Measurements from ENCODE around the gene RHOU.

DNA sequence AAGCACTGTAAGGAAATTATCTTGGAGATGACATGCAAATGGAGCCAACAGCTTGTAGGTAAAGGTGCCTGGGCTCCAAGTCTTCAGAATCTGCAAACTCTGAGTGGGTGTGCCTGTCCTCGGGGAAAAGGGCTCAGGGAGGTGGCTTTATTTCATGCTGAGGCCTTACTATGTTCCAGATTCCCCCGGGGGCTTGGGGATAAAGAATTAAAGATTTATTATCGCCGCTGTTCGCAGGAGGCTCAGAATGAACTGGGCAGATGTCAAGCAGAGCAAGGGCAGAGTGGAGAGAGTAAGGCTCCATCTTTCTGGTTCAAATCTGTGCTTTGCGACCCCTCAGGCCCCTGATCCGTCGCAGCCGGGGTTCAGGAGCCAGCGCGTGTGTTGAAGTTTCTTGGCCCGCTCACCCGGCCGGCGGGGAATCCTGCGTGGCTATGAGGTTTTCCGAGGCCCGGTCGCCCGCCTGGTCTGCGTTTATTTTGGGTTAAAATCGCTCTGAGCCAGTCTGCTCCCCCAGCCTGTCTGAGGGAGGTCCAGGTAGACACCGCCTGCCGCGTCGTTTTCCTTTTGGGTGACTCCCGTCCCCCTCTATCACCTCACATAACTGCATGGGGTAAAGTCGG is 19.5 kb downstream of the RHOU start:
- TF ChIP-seq EZH2 (IDR thresholded peaks at IDR 0.05; ENCODE audit: insufficient read depth, poor library complexity, severe bottlenecking): no peak
- no peak for TF ChIP-seq EZH2phosphoT487 (IDR thresholded peaks at IDR 0.05; ENCODE audit: insufficient read depth, low read depth)
